Epithelial cell of proximal tubule (primary cell): Measurements from ENCODE around the gene MTHFD1L. TPM values are rescaled to one million over a fixed set of nuclear protein-coding genes. Genes with fewer than 3 reads are reported as not detected.
"Not testable (repeated sequence)": the region's sequence is repeated elsewhere in the genome, so short reads cannot be mapped to it uniquely, and the experiment has no call there.

Source experiments
- DNase-seq: peaks from one replicate; pipeline ENCODE4 v3.0.0-alpha.2; 2011; ENCODE audit warnings: low read depth
- H3K4me3 ChIP-seq: 2 replicates; pipeline ENCODE4 v1.5.1; 2011; ENCODE audit warnings: low read depth, mild to moderate bottlenecking, low read length
- total RNA-seq: library from RNA; depleted of rRNA; stranded (reverse); fragments of >200 nt; gene quantifications from 2 replicates; pipeline ENCODE4 v1.2.3, GENCODE V29; 2015
- TF ChIP-seq, protein P1 (sequence below): conservative IDR thresholded peaks from 2 replicates; pipeline ENCODE4 v1.5.1; 2012; ENCODE audit warnings: low read depth, mild to moderate bottlenecking, low read length

Gene MTHFD1L
- total RNA-seq, 1 donor from 2014 or later: 39.5 TPM

DNA sequence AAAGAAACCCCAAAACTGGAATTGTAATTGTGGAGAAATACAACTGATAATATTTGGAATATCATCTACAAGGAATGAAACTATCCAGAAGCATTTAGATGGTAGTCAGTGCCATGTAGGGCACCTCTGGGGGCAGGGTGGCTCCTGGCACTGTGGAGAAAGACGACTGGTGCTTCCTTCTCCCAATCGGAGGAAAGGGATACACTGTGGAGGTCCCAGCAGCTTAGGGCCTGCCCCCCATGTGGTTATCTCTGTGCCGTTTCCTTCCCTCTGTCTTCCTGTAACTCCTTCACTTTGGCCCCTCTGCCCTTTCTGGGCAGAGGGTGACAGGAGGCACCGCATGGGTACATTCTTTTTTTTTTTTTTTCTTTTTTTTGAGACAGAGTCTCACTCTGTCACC, 178.4 kb downstream of the MTHFD1L start:
- no peak for DNase-seq
- no peak overlapping the region for H3K4me3 ChIP-seq
- TF ChIP-seq, protein P1, sequence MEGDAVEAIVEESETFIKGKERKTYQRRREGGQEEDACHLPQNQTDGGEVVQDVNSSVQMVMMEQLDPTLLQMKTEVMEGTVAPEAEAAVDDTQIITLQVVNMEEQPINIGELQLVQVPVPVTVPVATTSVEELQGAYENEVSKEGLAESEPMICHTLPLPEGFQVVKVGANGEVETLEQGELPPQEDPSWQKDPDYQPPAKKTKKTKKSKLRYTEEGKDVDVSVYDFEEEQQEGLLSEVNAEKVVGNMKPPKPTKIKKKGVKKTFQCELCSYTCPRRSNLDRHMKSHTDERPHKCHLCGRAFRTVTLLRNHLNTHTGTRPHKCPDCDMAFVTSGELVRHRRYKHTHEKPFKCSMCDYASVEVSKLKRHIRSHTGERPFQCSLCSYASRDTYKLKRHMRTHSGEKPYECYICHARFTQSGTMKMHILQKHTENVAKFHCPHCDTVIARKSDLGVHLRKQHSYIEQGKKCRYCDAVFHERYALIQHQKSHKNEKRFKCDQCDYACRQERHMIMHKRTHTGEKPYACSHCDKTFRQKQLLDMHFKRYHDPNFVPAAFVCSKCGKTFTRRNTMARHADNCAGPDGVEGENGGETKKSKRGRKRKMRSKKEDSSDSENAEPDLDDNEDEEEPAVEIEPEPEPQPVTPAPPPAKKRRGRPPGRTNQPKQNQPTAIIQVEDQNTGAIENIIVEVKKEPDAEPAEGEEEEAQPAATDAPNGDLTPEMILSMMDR: no peak

DNA sequence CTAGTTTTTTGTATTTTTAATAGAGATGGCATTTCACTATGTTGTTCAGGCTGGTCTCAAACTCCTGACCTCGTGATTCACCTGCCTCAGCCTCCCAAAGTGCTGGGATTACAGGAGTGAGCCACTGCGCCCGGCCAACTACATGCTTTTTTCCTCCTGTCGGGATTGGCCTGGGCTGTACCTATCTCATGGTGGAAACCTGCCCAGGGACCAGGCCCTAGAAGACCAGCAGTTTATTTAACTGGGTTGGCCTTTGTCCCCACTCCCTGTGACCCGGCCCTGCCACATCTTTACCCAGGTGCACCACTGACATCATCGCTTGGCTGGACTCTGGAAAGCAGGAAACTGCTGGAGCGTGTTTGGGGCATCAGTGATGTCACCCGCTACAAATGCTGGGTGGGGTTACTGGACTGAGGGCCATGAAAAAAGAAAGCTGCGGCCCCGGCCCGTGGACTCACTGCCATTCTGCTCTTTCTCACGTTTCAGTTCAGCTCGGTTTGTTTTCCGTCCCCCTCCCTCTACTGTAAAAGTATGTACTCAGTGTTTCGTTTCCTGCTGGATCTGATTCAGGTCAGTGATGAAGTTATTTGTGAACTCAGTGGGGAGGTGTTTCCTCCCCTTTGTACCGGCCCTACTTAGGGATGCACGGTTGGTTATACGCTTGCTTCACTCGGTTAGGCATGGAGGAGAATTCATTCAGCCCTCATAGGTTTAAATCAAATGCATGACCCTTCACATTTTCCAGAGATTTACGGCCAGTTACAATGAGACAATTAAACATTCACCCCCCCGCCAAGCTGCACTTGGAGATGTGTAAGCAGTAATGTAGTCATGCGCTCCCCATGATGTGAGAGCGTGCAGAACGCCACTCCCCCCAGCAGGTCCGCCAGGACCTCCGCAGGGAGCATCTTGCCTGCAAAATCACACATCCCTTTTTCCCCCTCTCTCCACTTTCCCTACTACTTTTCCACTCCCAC, 179.3 kb downstream of the MTHFD1L start:
- peak; percentile 99 for DNase-seq
- TF ChIP-seq, protein P1: no peak

DNA sequence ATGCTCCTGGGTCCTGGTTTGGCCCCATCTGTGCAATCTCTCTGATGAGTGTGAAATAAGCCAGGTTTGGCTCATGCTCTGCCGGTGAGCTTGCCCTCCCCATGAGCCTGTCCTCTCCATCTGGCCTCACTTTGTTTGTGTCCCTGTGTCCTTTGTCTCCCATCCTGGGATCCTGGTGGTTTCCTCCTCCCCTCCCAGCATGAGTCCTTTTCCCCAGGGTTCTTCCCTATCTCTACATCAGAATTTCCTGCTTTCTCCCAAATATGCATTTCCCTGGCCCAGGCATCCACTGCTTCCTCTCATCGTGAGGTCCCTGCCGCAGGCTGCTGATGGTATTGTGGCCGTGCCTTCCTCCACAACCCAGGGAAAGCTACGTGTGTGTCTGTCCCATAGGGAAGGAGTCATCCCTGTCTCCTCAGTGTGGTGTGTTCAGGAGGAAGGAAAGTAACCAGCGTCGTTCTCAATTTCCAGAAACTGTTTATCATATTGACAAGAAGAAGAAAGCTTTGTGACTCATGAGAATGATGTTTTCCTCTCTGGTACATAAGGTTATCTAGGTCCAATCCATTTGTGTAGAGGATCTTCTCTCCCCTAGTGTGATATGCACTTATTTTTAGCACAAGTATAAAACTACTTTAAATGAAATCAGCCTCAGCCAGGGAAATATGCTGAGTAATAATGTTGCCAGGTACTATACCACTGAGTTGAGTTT, 180.2 kb downstream of the MTHFD1L start:
- H3K4me3 ChIP-seq: peak overlapping the region; percentile 29
- not testable (repeated sequence) for DNase-seq

More for the DNA sequence above, 179.3 kb downstream of the MTHFD1L start:
- peak overlapping the region; percentile 29 for H3K4me3 ChIP-seq

DNA sequence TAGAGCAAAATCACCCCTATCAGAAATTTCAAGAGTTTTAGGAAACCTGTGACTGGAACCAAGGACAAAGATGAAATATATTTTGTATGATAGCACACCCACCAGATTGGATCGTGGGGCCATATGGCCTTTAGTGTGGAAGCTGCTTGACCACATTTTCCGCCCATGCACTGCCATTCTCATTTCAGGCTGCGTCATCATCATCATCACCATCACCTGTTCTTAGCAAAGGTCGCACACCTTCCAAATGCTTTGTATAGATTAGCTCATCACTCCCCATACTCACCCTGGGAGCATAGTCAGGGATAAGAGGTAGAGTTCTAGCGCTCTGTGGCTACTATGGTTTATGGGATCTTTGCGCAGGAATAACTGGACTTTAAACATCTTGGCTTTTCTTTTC, 185.7 kb downstream of the MTHFD1L start:
- DNase-seq: no peak
- TF ChIP-seq, protein P1: no peak
- no peak overlapping the region for H3K4me3 ChIP-seq

DNA sequence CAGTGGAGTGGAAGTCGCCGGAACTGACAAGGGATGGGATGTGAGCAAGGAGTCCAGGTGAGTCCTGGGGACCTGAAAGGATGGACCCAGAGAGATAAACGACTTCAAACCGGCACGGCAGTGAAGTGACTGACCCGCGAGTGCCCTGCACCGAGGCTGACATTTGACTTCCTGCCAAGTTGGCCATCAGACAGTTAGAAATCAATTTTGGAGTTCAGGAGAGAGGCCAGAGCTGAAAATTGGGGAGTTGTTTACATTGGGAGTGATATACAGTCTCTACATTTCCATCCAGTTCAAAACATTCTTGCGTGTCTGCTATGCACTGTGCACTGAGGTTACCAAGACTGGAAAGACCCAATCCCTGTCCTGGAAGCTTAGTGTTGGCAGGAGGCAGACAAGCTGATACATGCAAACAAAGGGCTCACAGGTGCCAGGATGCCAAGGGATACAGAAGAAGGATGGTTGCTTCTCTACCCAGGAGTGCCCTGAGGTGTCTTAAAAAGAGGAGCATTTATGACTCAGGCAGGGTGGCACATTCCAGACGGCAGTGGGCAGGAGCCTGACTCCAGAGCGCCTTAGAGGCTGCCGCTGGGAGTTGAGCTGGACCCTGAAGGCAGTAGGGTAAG, 186.6 kb downstream of the MTHFD1L start:
- no peak for DNase-seq
- no peak overlapping the region for H3K4me3 ChIP-seq
- TF ChIP-seq, protein P1: no peak

DNA sequence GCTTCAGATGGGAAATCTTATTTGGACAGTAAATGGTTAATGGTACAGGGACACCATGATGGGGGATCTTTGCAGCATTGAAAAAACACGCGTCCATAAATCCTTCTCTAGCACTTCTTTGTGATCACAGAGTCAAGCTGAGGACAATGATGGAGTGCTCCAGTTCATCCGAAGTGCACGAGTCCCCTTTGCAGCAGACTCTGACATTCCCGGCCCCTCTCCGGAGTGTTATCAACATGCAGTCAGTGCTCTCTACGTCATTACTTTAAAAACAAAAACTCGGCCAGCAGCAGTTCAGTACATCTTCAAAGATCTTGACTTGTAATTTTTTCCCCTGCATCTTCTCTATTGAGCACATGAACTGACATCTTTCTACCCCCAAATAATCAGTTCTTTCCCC, 188.8 kb downstream of the MTHFD1L start:
- TF ChIP-seq, protein P1: no peak
- no peak overlapping the region for H3K4me3 ChIP-seq
- DNase-seq: no peak
